CD14-positive monocyte (primary cell): ENCODE data around the gene CLDN10. TPM values are rescaled to one million over a fixed set of nuclear protein-coding genes. Genes with fewer than 3 reads are reported as not detected.

ENCODE experiments used
- DNase-seq, 3 donors: peaks; one replicate each; pipeline ENCODE4 v3.0.0-alpha.2; 2011 to 2022
- H2AFZ ChIP-seq: 2 replicates; pipeline ENCODE4 v1.6.0; 2012; ENCODE audit warnings: mild to moderate bottlenecking, low read depth, low read length, inconsistent platforms; ENCODE audit not compliant: insufficient read depth, poor library complexity, severe bottlenecking
- H3K27ac ChIP-seq, 2 donors: 1 replicate in 1 of 2; 2 replicates in 1 of 2; pipeline ENCODE4 v1.5.1; 2012 to 2013; ENCODE audit warnings: low read length in 2 of 2, control low read depth in 1 of 2, inconsistent platforms in 1 of 2, low read depth in 1 of 2, mild to moderate bottlenecking in 1 of 2
- H3K27me3 ChIP-seq, 2 donors: one replicate each; pipeline versions ENCODE4 v1.6.0 to v1.6.1; 2011 to 2013; ENCODE audit warnings: low read length in 2 of 2; ENCODE audit not compliant: control insufficient read depth in 2 of 2, insufficient read depth in 2 of 2
- H3K36me3 ChIP-seq, 2 donors: replicated peaks in 1 of 2; 1 replicate in 1 of 2; 2 replicates in 1 of 2; pipeline versions ENCODE4 v1.5.1 to v1.6.1; 2012 to 2013; ENCODE audit warnings: low read length in 2 of 2, control low read depth in 1 of 2, inconsistent platforms in 1 of 2, mild to moderate bottlenecking in 1 of 2; ENCODE audit not compliant: insufficient read depth in 2 of 2, control insufficient read depth in 1 of 2
- H3K4me1 ChIP-seq, 2 donors: 1 replicate in 1 of 2; 2 replicates in 1 of 2; pipeline versions ENCODE4 v1.5.1 to v1.6.1; 2012 to 2013; ENCODE audit warnings: low read length in 2 of 2, control low read depth in 1 of 2, inconsistent platforms in 1 of 2, mild to moderate bottlenecking in 1 of 2, moderate library complexity in 1 of 2; ENCODE audit not compliant: insufficient read depth in 2 of 2, control insufficient read depth in 1 of 2
- H3K4me2 ChIP-seq: replicated peaks from 2 replicates; pipeline ENCODE3; 2012; ENCODE audit warnings: low read length, moderate library complexity, mild to moderate bottlenecking; ENCODE audit not compliant: poor library complexity, severe bottlenecking; ENCODE audit errors: extremely low read depth
- H3K4me3 ChIP-seq, 3 experiments: fragments of 200-600 bp in 1 of 3; sonication (generic) in 1 of 3; replicated peaks in 1 of 3; 1 replicate in 2 of 3; 2 replicates in 1 of 3; pipeline ENCODE4 v1.5.1; 2011 to 2013; ENCODE audit warnings: low read length in 3 of 3, mild to moderate bottlenecking in 3 of 3, control low read depth in 2 of 3, low read depth in 2 of 3, inconsistent platforms in 1 of 3, moderate library complexity in 1 of 3
- H3K79me2 ChIP-seq: 2 replicates; pipeline ENCODE4 v1.6.0; 2012; ENCODE audit warnings: mild to moderate bottlenecking, control low read depth, inconsistent platforms, low read length, moderate library complexity; ENCODE audit not compliant: insufficient read depth
- H3K9ac ChIP-seq: 2 replicates; pipeline ENCODE4 v1.6.0; 2017; ENCODE audit warnings: low read length, mild to moderate bottlenecking; ENCODE audit not compliant: insufficient read depth, poor library complexity, severe bottlenecking
- H3K9me3 ChIP-seq, 2 donors: replicated peaks in 1 of 2; 1 replicate in 1 of 2; 2 replicates in 1 of 2; pipeline versions ENCODE4 v1.5.1 to v1.6.1; 2012 to 2013; ENCODE audit warnings: low read length in 2 of 2, control low read depth in 1 of 2; ENCODE audit not compliant: control insufficient read depth in 1 of 2, insufficient read depth in 1 of 2
- H4K20me1 ChIP-seq: 2 replicates; pipeline ENCODE4 v1.6.0; 2012; ENCODE audit warnings: mild to moderate bottlenecking, low read length, control low read depth, moderate library complexity; ENCODE audit not compliant: insufficient read depth
- H3K27ac Mint-ChIP-seq, 7 donors: one replicate each; pipeline ENCODE4 v1.8.0; 2020; ENCODE audit warnings: mild to moderate bottlenecking in 7 of 7, mixed read lengths in 7 of 7, moderate library complexity in 6 of 7, inconsistent platforms in 2 of 7
- H3K27me3 Mint-ChIP-seq, 3 donors: one replicate each; pipeline ENCODE4 v1.8.0; 2021 to 2022; ENCODE audit warnings: low read depth in 3 of 3, mild to moderate bottlenecking in 3 of 3, mixed read lengths in 3 of 3, moderate library complexity in 3 of 3, inconsistent platforms in 1 of 3
- H3K36me3 Mint-ChIP-seq, 2 donors: one replicate each; pipeline ENCODE4 v1.8.0; 2020; ENCODE audit warnings: mixed read lengths in 2 of 2, inconsistent platforms in 1 of 2, mild to moderate bottlenecking in 1 of 2
- H3K4me1 Mint-ChIP-seq: one replicate; pipeline ENCODE4 v1.8.0; 2020; ENCODE audit warnings: mild to moderate bottlenecking, mixed read lengths
- H3K4me3 Mint-ChIP-seq, 2 donors: one replicate each; pipeline ENCODE4 v1.8.0; 2020; ENCODE audit warnings: mild to moderate bottlenecking in 2 of 2, mixed read lengths in 2 of 2, moderate library complexity in 1 of 2
- H3K9me3 Mint-ChIP-seq, 7 donors: one replicate each; pipeline ENCODE4 v1.8.0; 2020 to 2022; ENCODE audit warnings: mixed read lengths in 7 of 7, mild to moderate bottlenecking in 6 of 7, moderate library complexity in 6 of 7, inconsistent platforms in 2 of 7
- CTCF ChIP-seq: fragments of 200-600 bp; IDR thresholded peaks from one replicate; pipeline ENCODE4 v1.8.0; 2022; ENCODE audit warnings: antibody characterized with exemption, mild to moderate bottlenecking
- WGBS: methylation state at CpG from one replicate; pipeline ENCODE4 v1.1.5; 2013; ENCODE audit warnings: missing lambda C conversion rate; ENCODE audit not compliant: insufficient coverage; 5-methylcytosine and 5-hydroxymethylcytosine counted together
- intact Hi-C, 2 donors: fragments of 100-400 bp; cut with micrococcal nuclease; formaldehyde crosslinking; loops; one replicate each; pipeline versions ENCODE4 v1.15.0 to v1.15.1; 2023
- polyA plus RNA-seq, 3 donors: library from polyadenylated mRNA; depleted of rRNA in 1 of 3; unstranded in 2 of 3; stranded (reverse) in 1 of 3; fragments of 300-500 nt in 2 of 3; fragments of >200 nt in 1 of 3; fragmentation: Illumina TruSeq in 2 of 3; gene quantifications; 1 replicate in 2 of 3; 2 replicates in 1 of 3; pipeline ENCODE4 v1.2.3, GENCODE V29; 2012 to 2021

CLDN10 gene
- polyA plus RNA-seq, 3 donors = 0.35 TPM; not detected in 2

GRCh38 chr13:95516021-95516420, 36.5 kb upstream of the CLDN10 start:
- no peak overlapping the region for H3K27ac Mint-ChIP-seq
- Histone ChIP-seq H3K9me3 (no peaks in the 10 kb centered on the region), H3K4me3 (no peak overlapping the region), H3K27ac (no peak overlapping the region), H3K36me3 (no peaks in the 10 kb centered on the region), H3K4me1 (peaks cover 6 to 11% of the 10 kb centered on the region in 2 donors), H3K9ac (no peak overlapping the region), H4K20me1 (no peaks in the 10 kb centered on the region), H2AFZ (no peak overlapping the region), H3K4me2 (no peak overlapping the region), H3K27me3 (no peaks in the 10 kb centered on the region), H3K79me2 (no peaks in the 10 kb centered on the region)
- no CpG with 5 or more reads among the region's 2 CpGs for WGBS
- intact Hi-C loops = no loop called here
- no peak overlapping the region for H3K4me3 Mint-ChIP-seq
- peaks cover 0 to 3% (median 2%) of the 10 kb centered on the region in 3 donors for H3K27me3 Mint-ChIP-seq
- TF ChIP-seq CTCF = no peak
- no peak for DNase-seq
- H3K36me3 Mint-ChIP-seq = no peaks in the 10 kb centered on the region
- peaks cover 15% of the 10 kb centered on the region for H3K4me1 Mint-ChIP-seq
- peaks cover 0 to 3% (median 0%) of the 10 kb centered on the region in 7 donors for H3K9me3 Mint-ChIP-seq

GRCh38 chr13:95516492-95516891, 36.0 kb upstream of the CLDN10 start:
- no peak overlapping the region for H2AFZ ChIP-seq
- no peaks in the 10 kb centered on the region for H3K27me3 ChIP-seq
- WGBS = 0% methylated on average over 1 of the region's 3 CpGs
- peaks cover 0 to 3% (median 0%) of the 10 kb centered on the region in 7 donors for H3K9me3 Mint-ChIP-seq
- no peaks in the 10 kb centered on the region for H4K20me1 ChIP-seq
- no peaks in the 10 kb centered on the region for H3K36me3 Mint-ChIP-seq
- no peaks in the 10 kb centered on the region for H3K79me2 ChIP-seq
- TF ChIP-seq CTCF = no peak
- H3K4me3 Mint-ChIP-seq = no peak overlapping the region
- H3K27ac Mint-ChIP-seq = no peak overlapping the region
- H3K9me3 ChIP-seq = no peaks in the 10 kb centered on the region
- H3K9ac ChIP-seq = no peak overlapping the region
- intact Hi-C loops = no loop called here
- H3K36me3 ChIP-seq = no peaks in the 10 kb centered on the region
- H3K4me1 ChIP-seq = peaks cover 6 to 11% of the 10 kb centered on the region in 2 donors
- no peak overlapping the region for H3K4me2 ChIP-seq
- H3K4me3 ChIP-seq = no peak overlapping the region
- DNase-seq = no peak
- peaks cover 0 to 3% (median 2%) of the 10 kb centered on the region in 3 donors for H3K27me3 Mint-ChIP-seq
- no peak overlapping the region for H3K27ac ChIP-seq
- peaks cover 12% of the 10 kb centered on the region for H3K4me1 Mint-ChIP-seq
